GM19324 (cell line): Measurements from ENCODE around the gene MED27.
"Not testable (repeated sequence)": the region's sequence is repeated elsewhere in the genome, so short reads cannot be mapped to it uniquely, and the experiment has no call there.

Experiments used
- ATAC-seq: cut with Tn5 transposase; IDR thresholded peaks from one replicate; pipeline ENCODE4 v1.9.1; 2021; ENCODE audit warnings: mild to moderate bottlenecking, moderate library complexity; ENCODE audit not compliant: unreplicated experiment, low FRiP score

The MED27 gene

DNA sequence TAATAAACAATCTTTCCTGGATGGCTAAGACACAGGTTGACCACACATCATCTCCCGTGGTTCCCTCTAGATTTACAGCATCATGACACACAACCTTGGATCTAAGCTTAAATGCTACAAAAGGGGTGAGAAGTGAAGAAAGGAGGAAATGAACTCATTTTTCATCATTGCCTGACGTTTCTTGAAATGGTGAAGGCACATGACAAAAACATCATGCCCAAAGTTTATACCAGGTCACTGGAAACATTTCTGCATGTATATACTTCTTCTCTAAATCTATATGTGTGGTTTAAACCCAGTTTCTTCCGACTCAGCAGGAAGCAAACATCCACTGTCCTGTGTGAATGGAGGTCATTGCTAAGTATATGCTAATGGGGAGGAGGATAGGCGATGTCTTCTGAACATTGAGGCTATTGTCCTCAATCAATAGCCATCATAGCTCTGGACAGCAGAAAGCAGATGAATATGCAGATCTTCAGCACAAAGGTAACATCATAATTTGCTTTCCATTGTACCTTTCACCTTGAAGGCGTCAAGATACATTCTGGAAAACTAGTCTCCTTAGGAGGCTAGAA is 137.4 kb downstream of the MED27 start:
- ATAC-seq, result no peak

DNA sequence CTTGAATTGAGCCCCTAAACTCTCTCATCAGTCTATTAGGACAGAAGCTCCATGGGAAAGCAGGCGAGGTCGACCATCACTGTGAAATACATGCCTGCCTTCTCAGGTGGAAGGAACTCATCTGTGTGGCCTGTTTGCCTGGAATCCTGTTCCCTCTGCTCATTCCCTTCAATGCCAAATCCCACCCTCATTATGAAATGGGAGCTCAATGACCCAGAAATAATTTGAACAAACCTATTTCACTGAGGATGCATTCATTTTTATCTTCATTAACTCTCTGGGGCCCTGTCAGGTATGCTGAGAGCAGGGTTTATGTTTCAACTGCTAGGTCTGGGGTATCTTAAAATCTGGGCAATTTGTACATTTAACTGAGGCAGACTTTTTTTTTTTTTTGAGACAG is 142.2 kb downstream of the MED27 start:
- ATAC-seq, result no peak

DNA sequence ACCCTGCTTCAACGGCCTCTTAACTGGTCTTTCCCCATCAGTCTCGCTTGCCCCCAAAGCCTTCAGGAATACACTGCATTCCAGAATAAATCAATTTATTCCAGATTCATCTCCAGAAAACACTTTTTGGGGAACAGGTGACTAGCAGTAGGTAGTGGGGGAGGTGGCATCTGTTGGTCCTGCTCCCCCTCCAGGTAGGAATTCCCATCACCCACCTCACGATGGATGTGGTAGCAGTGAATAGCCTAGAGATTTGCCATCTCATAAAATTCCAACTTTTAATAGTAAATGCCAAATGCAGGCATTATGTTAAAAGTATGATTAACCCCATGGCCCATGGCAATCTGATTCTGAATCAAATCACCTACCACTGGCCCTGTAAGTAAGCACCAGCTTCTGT is 142.7 kb downstream of the MED27 start:
- no peak for ATAC-seq

DNA sequence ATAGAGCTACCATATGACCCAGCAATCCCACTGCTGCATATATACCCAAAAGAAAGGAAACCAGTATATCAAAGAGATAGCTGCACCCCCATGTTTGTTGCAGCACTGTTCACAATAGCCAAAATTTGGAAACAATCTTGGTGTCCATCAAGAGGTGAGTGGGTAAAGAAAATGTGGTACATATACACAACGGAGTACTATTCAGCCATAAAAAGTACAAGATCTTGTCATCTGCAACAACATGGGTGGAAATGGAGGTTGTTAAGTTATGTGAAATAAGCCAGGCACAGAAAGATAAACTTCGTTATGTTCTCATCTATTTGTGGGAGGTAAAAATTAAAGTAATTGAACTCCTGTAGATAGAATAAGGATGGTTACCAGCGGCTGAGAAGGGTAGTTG is 145.0 kb downstream of the MED27 start:
- ATAC-seq, result no peak

DNA sequence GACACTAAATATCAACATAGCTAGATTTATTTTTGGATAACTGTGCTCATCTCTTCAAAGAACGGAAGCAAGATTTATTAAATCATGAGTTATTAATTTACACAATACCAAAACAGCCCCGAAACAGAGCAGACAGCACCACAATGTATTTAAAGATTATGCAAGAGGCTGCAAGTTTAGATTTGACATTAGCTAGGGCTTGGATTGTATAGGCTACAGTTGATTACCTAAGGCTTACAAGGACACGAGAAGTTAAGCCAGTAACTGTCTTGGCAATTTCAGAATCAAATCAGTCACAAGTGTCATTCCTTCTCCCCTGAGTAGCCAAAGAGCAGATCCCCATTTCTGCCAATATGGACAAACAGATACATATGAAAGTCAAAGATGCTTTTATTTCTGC is 152.6 kb downstream of the MED27 start:
- ATAC-seq, result no peak

DNA sequence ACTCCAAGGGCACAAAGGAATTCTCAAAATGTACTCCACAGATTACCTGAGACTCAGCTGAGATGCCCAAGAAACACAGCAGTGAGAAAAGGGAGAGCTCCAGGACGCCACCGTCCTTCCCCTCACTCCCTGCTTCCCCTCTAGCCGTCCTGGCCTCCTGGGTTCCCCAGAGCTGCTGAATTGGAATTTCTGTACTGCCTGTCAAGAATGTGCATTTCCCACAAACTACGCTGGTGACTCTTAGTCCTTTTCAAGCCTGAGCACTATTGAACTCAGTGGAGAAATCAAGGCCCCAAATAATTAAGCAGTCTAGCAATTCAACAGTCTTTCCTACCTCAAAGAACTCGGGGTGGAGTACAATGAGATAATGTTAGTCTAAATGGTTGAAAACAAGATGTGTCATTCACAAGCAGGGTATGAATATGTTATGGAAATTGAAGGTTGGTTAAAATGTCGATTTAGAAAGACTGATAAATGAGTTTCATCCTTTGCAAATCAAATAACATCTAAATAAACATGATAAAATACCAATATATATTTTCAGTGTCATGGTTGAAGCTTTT is 153.2 kb downstream of the MED27 start:
- no peak for ATAC-seq

DNA sequence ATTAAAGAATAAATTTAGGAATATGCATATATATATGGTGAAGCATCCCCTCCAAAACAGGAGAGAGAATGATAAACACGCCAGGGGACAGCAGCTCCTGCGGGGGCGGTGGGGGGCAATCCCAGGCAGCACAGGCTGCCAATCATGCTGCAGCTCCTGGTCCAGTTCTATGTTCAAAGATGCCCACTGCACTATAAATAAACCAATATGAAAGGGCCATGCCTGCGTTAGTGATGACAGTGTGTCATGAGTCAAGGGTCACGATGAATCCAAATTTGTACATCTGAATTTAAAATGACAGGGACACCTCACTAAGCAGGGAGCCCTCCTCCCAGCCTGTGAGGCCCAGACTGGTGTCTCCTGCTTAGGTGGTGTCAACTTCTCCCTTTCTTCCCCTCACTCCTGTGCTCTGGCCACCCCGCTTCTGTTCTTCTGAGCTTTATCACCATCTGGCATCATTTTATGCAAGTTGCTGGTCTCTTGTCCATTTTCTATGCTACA is 153.9 kb downstream of the MED27 start:
- ATAC-seq, result no peak

DNA sequence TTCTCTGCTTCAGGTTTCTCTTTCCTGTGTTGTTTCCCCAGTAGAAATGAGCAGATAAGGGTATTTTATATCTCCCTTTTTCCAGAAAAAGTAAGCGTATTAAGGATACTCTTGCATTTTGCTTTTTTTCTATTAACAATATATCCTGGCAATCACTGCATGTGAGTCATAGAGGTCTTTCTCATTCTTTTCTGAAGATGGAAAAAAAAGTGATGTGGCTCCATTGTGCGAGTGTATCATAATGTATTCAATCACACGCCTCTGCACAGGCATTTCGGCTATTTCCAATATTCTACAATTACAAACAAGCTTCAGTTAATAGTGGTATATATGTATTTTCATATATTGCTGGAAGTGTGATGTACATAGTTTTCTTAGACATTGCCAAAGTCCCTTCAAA is 155.9 kb downstream of the MED27 start:
- no peak for ATAC-seq

DNA sequence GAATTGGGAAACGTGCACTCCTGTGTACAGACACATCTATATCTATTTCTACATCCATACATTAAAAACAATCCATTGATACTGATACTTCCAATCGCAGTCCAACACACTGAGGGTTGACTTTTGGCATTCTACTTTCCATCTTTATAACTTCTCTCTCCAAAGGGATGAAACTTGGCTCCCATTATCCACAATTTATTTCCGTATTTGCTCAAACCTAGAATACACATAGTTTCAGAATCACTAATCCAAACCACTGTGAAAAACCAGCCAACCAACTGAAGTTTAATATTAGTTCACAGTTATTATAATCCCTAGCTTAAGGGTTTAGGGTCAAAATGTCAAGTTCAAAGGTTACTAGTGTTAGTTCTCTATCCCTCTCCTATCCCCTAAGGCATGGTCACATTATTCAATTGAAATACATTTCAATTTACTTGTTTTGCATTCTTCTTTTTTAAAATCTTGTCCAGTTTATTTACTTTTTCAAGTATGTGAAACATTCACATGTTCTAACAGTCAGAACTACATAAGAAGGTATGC is 156.5 kb downstream of the MED27 start:
- no peak for ATAC-seq

DNA sequence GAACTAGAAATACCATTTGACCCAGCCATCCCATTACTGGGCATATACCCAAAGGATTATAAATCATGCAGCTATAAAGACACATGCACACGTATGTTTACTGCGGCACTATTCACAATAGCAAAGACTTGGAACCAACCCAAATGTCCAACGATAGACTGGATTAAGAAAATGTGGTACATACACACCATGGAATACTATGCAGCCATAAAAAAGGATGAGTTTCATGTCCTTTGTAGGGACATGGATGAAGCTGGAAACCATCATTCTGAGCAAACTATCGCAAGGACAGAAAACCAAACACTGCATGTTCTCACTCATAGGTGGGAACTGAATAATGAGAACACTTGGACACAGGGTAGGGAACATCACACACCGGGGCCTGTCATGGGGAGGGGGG is 158.0 kb downstream of the MED27 start:
- not testable (repeated sequence) for ATAC-seq

DNA sequence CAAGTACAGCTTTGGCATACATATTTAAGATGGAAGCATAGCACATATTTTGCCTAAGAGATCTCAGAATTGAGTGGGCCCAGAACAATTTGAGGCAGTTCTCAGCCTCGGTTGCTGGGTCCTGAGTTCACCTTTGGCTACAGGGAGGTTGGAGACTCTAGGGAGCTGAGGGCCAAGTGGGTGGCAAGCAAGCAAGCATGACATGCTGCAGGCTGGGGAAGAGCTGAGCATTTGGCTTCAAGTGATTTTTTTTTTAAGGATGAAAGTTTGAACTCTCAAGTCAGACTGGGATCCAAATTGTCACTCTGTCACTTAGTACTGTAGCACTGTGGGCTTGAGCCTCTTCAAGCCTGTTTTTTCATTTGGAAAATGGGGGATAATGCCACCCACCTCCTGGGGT is 160.5 kb downstream of the MED27 start:
- ATAC-seq, result no peak

DNA sequence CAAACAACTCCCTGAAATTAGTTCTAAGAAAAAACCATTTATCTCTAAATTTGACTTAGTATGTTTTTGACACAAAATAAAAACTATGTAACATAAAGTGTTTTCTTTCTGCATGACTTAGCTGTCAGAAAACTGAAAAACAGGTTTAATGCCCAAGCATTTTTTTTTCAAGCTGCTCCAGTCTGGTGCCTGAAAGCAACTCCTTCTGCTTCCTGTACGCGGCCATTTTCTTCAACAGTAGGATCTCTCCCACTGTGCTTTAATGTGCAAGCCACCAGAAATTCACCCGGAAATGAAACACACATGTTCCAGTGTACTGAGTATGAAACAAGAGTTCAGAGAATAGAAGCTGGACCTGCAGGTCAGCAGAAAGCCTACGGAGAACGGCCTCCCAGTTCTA is 161.2 kb downstream of the MED27 start:
- ATAC-seq, result no peak

DNA sequence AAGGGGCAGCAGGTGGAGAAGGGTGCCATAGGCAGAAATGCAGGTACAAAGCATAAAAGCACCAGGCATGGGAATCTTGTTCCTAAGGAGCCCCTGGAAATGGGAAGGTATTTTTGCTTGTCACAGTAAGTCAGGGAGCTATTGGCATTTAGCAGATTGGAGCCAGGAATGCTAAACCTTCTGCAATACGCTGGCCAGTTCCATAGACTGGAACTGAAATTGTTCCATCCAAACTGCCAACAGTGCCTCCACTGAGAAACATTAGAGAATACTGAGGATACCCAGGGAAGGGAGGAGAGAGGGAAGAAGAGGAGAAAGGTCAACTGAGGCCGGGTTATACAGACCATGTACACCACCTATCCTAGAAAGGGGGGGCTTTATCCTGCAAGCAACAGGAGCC is 162.7 kb downstream of the MED27 start:
- no peak for ATAC-seq

DNA sequence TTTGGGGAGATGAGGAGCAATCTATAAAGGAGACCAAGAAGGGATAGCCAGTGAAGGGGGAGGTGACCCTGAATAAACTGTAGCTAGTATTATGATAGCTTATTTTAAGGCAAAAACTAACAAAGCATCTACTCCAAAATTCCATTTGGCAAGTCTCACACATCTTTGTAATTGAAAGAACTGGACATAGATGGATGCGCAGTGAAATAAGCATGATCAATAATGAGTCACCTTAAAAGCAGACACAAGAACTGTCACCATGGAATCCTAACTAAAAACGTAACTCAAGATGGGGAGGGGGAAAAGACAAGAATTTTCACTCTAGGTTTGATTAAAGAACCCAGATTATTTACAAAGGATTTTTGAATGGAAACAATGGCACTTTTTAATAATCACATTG is 164.5 kb downstream of the MED27 start:
- no peak for ATAC-seq

DNA sequence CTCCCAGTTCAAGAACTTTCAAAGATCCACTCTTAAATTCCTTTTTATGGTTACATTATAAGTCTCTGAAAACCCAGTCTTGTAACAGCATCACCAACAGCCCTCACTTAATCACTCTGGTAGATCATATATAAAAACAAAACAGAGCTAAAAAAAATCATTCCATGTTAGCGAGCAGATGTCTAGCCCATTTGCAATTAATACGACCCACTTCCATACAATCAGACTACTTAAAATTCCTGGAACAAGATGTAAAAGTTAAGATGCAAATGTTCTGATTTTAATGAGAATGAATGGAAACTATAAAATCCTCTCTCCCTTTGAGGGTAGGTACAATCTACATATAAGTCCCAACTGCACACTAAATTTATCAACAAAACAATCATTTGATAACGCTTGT is 167.0 kb downstream of the MED27 start:
- no peak for ATAC-seq

DNA sequence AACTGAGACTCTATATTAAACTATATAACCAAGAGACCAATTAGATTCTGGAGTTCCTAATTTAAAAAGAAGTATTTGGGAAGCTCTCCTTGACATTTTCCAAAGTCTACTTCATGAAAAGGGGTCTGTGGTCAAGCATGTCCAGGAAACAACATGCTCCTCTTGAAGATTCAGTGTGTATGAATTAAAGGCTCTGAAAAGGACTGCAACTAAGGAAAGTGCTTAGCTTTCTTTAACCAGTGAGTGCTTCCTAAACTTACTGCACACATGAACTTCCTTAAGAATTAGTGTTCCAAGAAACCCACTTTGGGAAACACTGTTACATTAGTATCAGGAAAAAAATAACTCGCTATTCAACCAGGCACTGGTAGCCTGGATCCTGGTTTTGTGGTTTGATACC is 167.6 kb downstream of the MED27 start:
- ATAC-seq, result no peak

DNA sequence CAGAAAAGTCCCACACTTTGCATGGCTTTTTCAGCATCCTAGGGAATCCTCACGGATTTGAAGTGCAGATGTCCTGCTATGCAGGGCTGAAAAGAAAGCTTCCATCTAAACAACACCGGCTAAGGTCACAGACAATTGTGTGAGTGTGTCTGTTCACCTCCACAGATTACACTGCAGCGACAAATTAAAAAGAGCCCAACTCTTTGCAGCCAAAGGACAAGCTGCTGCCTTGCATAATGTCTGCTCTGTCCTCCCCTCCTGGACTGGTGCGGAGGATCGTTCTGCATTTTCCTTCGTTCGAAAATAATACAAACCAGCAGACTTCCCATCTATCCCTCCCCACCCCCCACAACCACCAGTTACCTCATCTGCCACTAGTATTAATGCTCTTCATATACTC is 169.1 kb downstream of the MED27 start:
- no peak for ATAC-seq

DNA sequence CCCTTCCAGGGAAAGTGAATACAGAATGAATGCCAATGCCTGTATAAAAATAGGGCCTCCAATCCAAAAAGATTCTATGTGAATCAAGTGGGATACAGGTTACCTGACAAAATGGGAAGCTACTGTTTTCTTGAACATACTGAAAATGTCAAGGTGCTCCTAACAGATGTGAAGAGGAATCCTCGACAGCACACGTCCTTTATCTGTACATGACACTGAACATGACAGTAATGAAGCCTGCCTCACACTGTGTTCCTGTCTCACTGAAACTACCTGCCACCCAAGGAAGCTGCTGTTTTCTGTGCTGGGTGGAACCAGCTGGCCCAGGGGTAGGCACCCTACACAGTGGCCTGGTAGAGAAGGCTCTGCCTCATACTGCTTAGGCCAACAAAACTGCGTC is 174.5 kb downstream of the MED27 start:
- no peak for ATAC-seq

DNA sequence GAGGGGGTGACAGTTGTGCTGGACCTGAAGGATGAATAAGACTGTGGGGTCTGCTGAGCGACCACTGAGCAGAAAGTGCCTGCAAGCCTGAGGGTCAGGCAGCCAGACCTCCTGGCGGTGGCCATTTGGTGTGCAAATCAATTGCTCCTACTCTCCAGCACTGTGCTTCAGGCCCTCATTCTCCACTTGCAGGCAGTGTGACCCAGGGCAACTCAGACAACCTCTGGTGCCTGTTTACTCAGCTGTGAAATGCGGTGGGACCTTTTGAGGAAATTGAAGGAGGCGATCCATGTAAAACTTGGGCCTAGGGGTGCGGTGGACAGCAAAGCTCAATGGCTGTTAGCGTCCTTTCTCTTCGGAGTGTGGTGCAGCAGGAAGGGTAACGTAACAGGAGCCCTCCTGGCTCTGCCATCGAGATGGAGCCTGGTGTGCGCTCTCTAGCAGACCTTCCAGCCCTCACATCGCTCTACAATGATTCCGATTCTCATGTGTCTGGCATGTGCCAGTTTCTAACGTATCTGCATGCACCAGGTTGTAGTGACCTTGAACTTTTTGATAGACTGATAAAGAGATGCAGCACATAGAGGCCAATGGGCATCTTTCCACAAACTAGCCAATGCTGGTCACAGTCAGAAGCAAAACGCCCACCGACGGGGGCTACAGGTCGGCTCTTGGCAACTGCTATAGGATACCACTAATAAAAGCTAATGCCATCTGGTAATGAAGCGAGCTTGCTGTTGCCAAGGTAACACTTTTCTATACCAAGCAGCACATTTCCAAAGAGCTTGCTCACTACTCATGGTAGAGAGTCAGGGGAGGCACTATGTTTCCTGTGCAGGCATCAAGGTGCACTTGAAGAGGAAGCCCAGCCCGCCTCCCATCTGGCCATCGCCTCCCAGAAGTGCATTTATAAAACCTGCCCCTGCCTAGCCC is 180.1 kb downstream of the MED27 start:
- no peak for ATAC-seq

DNA sequence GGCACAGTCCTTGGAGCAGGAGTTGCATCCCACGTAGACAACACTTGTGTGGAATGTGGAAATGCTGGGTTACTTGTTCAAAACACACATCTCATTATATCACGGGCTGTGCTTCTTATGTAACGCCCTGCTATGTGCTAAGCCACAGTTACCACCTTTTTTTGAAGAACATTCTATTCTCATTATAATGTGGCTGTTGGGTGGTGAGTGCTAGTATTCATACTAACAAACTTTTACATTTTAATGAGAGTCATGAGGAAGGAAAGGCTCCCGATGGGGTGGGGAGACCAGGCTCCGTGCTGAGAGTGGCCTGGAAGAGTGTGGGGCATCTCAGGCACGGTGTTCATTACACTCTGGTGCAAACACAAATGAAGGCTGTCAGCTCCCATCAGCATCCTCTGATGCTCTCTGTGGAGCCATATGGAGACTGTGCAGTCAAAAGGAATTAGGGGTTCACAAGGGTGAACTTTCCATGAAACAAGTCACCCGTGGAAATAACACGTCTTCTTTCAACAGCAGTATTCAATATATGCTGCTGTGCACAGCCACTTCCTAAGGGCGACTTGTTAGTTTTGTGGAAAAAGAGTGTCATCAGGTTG is 186.7 kb downstream of the MED27 start:
- no peak for ATAC-seq

DNA sequence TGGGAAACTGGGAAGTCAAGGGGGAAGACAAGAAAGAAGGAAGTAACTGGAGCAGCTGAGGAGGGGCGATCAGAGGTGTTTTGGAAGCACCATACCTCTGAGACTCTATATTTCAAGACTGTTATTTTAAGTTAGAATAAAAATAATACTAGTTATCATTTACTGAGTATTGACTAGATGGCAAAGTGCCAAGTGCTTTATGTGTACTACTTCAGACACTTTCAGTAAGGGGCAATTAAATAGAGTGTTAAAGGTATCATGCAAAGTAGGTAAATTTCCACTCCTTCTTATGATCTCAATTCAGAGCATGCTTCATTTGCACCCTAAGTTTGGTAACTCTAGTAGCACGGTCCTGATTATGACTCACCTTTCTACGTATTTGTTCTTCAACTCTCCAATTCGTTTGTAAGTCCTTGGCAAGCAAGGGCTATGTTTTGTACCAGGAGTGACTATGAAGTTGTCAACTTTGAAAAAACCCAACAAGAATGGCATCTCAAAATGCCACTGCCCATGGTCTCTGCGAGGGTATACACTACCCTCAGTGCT is 187.4 kb downstream of the MED27 start:
- no peak for ATAC-seq
